Superior temporal gyrus (tissue), 1 donor: Measurements from ENCODE around the gene KYAT1.

Experiments used
- DNase-seq: peaks from one replicate; pipeline ENCODE4 v3.0.0-alpha.2; 2016; ENCODE audit errors: extremely low spot score

The KYAT1 gene

GRCh38 chr9:128908372-128908771 is 26.6 kb upstream of the KYAT1 start:
- DNase-seq = no peak

- DNase-seq = no peak
Measured at GRCh38 chr9:128906741-128907140, 25.0 kb upstream of the KYAT1 start.

GRCh38 chr9:128905964-128906363 is 24.2 kb upstream of the KYAT1 start:
- DNase-seq = no peak

- DNase-seq = no peak
Measured at GRCh38 chr9:128903871-128904620, 22.3 kb upstream of the KYAT1 start.

- DNase-seq = no peak
Measured at GRCh38 chr9:128903079-128903461, 21.3 kb upstream of the KYAT1 start.

GRCh38 chr9:128902351-128903078 is 20.8 kb upstream of the KYAT1 start:
- DNase-seq = no peak

GRCh38 chr9:128901822-128902221 is 20.1 kb upstream of the KYAT1 start:
- DNase-seq = no peak

- DNase-seq = no peak
Measured at GRCh38 chr9:128901379-128901778, 19.6 kb upstream of the KYAT1 start.

- DNase-seq = no peak
Measured at GRCh38 chr9:128899566-128900322, 18.0 kb upstream of the KYAT1 start.

- DNase-seq = no peak
Measured at GRCh38 chr9:128898845-128899565, 17.3 kb upstream of the KYAT1 start.

- no peak for DNase-seq
Measured at GRCh38 chr9:128898382-128898781, 16.6 kb upstream of the KYAT1 start.

- no peak for DNase-seq
Measured at GRCh38 chr9:128895556-128895955, 13.8 kb upstream of the KYAT1 start.

- DNase-seq = no peak
Measured at GRCh38 chr9:128894764-128895163, 13.0 kb upstream of the KYAT1 start.

- DNase-seq = no peak
Measured at GRCh38 chr9:128893354-128893753, 11.6 kb upstream of the KYAT1 start.

GRCh38 chr9:128892221-128892921 is 10.6 kb upstream of the KYAT1 start:
- DNase-seq = peak; percentile 93

GRCh38 chr9:128891321-128892220 is 9.8 kb upstream of the KYAT1 start:
- no peak for DNase-seq

- DNase-seq = peak; percentile 4
Measured at GRCh38 chr9:128887914-128888350, 6.2 kb upstream of the KYAT1 start.

GRCh38 chr9:128887049-128887448 is 5.3 kb upstream of the KYAT1 start:
- DNase-seq = no peak

- DNase-seq = peak; percentile 20
Measured at GRCh38 chr9:128886211-128886891, 4.6 kb upstream of the KYAT1 start.

- no peak for DNase-seq
Measured at GRCh38 chr9:128885798-128886197, 4.0 kb upstream of the KYAT1 start.
